HT1080 (cell line): Measurements from ENCODE around the gene EFCAB11. TPM values are rescaled to one million over a fixed set of nuclear protein-coding genes. Genes with fewer than 3 reads are reported as not detected.
"Not testable (repeated sequence)": the region's sequence is repeated elsewhere in the genome, so short reads cannot be mapped to it uniquely, and the experiment has no call there.

ENCODE experiments used
- DNase-seq: peaks from one replicate; pipeline ENCODE4 v3.0.0-alpha.2; 2015; ENCODE audit warnings: low read depth
- total RNA-seq: library from RNA; depleted of rRNA; stranded (reverse); fragments of >200 nt; shearing (Covaris generic); gene quantifications from 2 replicates; pipeline ENCODE4 v1.2.3, GENCODE V29; 2014

EFCAB11 gene
- total RNA-seq, 1 experiment from 2014 or later = 12.2 TPM

DNA sequence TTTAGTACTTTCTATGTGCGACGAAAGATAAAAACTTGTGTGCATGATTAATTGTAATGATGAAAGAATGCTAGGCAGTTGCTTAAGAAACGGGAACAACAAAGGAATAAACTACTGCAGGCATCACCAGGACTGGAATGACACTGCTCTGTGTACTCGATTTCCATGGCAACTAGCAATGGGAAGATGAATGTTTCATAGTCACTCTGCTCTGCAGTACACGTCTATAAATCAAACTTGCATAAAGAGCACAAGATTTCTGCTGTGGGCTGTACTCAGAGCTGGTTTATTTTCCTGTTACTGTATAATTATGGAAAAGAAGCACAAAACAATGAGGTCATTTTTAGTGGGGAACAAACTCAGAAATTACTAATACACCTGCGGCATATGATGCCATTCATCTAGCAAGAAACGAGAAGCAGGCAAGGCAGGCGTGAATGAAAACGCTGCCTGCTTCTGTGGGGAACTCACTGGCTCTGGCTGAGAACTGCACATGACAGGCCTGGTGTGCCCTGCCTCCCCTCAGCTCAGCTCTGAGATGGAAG lies 41.8 kb downstream of the EFCAB11 start:
- peak; percentile 83 for DNase-seq

DNA sequence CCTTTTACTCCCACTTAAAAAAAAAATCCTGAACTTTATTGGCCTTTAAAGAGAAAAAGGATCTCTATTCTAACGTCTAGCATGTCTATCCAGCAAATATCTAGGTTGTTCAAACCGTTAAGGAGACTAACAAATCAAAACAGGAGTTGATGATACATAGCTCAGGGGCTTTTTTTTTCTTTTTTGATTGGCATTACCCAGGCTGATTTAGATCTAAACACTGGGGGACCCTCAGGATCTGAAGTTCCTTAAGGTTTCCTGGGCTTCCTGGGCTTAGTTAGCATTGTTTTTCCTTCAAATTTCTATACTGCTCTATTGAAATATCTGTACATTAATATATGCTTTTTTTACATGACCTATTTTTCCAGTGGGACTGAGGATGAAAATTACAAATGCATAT lies 42.3 kb downstream of the EFCAB11 start:
- no peak for DNase-seq

DNA sequence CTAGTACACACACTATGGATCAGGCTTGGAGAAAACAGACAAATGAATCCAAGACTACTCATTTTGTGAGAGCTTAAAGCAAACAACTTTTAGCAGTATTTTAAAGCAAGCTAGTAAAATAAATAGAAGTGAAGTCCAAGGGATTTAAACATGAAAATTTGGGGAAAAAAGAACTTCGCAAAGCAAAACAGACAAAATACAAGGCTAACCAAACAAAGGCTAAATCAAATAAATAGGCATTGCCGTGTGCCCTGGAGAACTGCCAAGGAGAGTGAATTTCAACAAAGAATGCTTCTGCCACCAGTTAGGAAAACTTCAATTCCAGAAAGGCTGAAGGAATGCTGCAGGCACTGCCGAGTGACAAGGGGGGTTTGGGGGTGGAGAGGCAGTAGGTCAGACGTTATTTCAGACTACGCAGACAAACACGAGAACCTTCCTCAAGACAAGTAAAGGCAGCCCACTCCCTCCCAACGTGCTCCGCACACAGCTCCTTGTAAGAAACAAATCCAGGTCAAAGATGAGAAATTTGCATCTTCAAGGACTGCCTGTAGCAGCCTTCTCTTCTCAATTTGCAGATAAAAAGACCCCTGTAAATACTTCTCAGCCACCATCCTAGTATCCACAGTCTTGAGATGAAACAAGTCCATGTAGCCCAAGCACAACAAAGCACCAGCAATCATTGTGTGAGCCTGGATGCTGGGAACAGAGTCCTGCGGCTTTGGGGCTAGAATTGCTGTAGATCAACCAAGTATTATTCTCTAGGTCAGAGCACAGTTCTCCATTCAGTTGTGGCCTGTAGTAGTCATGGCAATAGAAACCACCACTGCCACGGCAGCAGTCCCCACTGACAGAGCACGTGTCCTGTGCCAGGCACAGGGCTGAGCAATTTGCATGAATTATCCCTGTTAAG lies 43.3 kb downstream of the EFCAB11 start:
- no peak for DNase-seq

DNA sequence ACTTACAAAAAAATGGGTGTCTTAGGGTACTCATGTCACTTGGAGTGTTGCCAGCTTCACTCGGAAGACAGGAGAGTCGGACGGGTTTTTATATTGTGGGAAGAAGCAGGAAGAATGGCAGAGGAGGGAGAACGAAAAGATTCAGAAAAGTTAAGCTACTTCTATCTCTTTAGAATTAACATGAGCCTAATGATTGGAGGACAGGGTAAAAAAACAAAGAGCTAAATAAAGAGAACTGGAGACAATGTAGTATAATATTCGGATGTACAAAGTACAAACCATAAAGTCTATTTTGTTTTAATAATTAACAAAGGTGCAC lies 43.9 kb downstream of the EFCAB11 start:
- DNase-seq = no peak

DNA sequence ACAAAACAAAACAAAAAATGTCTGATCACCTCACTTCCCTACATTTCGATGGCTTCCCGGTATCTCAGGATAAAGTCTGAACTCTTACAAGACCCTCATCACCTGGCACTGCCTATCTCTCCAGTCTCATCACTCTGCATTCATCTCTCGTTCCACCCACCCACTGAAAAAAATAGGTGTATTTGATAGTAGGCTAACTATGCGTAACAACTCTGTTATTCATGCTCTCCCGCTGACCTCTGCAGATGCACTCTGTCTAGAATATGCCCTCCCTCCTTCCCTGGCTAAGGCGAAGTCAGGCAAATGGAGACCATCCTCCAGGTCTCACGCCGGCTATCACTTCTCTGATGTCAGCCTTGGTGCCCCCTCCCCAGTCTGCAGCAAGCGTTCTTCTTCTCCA lies 44.9 kb downstream of the EFCAB11 start:
- no peak for DNase-seq

DNA sequence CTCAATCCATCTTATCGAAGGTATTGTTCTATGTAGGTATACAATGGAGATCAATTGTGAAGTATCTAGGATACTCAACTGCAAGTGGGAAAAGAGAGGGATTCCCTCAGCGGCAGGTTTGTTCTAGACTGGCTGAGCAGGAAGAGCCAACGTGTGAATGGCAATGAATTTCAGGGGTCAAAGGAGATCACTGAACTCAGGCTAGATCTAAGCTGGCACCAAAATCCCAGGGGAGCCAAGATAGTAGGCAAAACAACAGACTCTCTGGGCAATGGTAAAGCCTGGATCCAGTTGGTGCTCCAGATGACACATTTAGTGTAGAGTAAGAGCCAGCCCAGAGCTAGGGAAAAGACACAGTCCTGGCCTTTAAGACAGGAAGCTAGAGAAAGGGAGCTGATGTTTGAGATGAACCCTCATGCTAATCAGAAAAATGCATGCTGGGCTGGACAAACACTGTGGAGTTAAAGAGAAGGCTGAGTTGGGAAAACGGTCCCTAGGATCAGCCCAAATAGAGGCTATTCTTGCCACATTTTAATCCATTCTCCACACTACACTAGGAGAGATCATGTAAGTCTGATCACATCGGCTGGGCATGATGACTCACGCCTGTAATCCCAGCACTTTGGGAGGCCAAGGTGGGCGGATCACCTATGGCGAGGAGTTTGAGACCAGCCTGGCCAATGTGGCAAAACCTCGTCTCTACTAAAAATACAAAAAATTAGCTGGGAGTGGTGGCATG lies 45.6 kb downstream of the EFCAB11 start:
- peak; percentile 11 for DNase-seq

DNA sequence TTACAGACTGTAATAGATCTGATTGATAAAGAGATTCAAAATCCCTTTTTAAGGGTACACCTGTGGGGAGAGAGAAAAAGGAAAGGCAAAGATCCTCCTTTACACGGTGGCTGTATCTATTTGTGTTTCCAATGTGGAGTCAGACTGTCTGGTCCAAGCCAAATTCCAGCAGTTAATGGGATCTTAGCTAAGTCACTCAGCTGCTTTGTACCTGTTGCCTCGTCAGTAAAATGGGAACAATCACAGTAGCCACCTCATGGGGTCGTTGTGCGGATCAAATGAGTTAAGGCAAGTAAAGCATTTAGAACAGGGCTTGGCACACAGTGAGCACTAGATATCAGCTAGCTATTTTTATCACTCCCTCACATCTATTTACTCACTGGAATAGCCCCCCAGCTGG lies 46.9 kb downstream of the EFCAB11 start:
- no peak for DNase-seq

DNA sequence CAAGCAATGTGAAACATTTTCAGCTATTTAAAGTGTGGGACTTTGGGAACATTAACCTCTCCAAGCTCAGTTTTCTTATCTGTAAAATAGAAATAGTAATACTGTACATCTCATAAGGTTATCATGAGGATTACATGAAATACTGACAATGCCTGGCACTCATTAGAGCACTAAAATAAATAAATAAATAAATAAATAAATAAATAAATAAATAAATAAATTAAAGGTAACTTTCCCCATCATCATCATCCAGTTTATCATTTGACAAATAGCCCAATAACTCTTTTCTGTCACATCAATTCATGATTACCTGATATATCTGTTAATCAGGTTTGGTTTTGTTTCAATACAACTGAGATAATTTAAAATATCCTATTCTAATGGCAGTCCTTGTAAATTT lies 48.5 kb downstream of the EFCAB11 start:
- DNase-seq = no peak

DNA sequence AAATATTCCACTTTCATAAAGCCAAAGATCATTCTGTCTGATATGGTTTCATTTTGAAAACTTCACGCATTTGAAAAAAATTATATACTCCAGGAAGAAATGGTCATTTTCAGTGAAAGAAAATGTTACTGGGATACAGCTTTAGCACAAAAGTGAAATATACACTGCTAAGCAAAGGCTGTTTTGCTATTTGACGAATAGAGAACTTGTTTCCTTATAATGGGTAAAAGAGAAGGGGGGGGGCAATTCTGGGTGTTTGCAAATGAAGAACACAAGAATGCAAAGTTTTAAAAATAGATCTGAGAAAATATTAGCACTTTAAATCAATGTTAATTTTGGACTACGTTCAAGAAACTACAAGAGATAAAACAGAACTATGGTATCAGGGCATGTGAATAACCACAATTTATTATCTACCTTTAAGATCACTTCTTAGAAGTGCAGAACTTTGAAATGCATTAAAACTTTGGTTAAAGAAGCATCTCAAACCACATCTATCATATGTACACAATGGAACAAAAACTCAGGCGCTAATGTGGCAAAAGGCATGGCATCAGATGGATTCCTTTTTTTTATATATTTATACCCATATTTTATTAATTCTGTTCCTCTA lies 51.1 kb downstream of the EFCAB11 start:
- DNase-seq = no peak

DNA sequence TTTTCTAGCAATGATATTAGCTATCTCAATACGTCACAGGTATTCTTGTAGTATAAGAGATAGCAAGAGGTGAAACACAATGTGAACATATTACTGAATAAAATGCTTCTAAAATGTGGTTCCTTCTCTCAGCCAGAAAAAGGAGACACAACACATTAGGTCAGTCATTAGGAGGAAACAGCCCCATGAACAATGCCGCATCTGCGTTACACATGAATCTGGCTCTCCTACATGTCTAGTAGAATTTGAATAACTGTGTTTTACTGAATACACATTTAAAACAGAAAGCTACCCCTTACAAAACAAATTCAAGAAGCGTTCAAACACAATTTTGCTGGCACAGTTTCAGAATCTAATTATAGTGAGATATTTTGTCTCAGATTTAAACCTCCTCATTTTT lies 51.6 kb downstream of the EFCAB11 start:
- no peak for DNase-seq

DNA sequence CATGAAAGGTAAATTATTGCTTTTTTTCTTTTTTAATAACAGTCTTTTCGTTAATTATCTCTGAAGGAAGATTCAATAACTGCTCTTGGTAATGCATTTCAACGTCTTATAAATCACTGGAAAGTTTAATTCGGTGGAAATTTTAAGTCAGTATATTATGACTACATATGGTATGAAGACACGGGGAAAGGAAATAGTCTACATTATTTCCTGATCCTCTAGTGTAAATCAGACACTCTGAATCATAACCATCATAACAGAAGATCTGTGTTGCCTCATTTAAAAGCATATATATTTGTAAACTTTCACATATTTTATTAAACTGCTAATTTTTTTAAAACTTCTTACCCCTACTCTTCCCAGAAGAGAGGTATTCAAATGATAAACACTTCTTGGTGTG lies 53.7 kb downstream of the EFCAB11 start:
- no peak for DNase-seq

DNA sequence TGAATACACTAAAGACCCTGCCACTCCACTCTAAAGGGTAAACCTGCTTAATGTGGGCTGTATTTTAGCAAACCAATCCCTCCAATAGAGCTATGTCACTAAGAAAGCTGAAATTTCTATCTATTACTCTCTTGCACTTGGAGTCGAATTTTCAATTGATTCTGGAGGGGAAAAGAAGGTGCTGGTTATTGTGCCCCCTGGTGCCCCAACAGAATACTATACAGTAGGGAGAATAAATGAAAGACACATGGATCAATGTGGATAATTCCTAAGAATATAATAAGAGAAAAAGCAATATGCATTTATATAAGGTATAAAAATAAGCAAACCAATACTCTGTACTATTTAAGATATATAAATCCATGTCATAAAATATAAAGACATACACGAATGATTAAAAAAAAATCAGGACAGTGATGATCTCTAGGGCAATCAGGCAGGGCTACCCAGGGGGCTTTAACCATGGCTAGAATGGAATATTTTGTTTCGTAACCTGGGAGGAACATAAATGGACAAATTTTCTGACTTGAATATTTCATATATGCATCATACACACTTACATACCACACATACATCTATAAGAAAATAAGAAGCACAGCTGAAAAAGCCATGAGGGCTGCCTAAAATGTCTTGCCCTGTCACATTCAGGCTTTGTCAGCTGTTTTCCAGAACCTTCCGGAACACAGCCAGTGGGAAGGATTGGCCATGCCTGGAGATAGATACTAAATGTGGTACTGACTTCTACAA lies 54.4 kb downstream of the EFCAB11 start:
- DNase-seq = no peak

DNA sequence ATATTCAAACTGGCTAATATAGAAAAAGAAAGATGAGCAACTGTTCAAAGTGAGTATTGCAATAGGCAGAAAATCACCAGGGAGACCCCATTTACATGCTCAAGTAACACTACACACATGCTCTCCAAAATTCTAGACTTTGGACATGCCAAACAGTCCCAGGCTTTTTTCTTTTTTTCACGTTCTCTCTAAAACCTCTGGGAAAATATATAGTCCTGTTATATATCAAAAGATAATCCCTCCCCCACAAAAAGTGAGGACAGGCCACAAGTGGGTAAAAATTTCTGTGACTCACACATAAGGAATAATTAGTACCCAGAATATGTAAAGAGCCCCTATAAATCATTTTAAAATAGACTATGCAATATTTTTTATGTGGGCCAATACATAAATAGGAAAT lies 55.2 kb downstream of the EFCAB11 start:
- no peak for DNase-seq

DNA sequence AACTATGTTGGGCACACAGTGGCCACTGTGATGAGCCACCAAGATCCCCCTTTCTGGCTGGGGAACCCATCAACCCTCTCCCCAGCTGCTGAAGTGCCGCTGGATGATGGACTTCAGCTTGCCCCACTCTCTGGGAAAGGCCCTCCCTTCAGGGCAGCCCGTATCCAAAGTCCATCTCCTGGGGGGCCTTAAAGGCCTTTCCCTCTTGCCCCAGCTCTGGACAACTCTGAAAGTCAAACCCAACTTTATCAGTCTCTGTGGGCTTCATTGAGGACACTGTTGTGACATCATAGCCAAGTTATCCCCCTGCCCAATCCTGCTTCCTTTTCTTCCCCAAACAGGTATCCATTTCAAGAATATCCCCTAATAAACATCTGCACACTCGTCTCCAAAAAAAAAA lies 61.1 kb downstream of the EFCAB11 start:
- not testable (repeated sequence) for DNase-seq

DNA sequence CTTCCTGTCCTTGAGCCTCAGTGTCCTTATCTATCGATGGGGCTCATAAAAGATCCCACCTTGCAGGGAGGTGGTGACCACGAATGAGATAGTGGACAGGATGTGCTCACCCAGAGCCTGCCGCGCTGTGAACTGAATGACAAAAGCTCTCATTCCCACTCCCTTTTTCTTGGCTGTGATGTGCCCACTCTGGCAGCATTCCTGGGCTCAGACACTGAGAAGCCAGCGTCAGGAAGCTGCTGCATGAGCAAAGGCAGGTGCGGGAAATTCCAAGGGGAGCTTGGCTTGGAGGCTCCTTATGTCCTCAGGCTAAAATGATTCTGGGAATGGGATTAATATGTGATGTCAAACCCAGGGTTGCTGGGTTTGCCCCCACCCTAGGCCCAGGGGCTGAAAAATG lies 61.6 kb downstream of the EFCAB11 start:
- DNase-seq = no peak

DNA sequence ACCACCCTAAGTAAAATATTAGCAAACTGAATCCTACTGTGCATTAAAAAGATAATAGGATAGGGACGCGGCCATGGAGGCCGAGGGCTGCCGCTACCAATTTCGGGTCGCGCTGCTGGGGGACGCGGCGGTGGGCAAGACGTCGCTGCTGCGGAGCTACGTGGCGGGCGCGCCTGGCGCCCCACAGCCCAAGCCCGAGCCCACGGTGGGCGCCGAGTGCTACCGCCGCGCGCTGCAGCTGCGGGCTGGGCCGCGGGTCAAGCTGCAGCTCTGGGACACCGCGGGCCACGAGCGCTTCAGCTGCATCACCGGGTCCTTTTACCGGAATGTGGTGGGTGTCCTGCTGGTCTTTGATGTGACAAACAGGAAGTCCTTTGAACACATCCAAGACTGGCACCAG lies 62.8 kb downstream of the EFCAB11 start:
- not testable (repeated sequence) for DNase-seq

DNA sequence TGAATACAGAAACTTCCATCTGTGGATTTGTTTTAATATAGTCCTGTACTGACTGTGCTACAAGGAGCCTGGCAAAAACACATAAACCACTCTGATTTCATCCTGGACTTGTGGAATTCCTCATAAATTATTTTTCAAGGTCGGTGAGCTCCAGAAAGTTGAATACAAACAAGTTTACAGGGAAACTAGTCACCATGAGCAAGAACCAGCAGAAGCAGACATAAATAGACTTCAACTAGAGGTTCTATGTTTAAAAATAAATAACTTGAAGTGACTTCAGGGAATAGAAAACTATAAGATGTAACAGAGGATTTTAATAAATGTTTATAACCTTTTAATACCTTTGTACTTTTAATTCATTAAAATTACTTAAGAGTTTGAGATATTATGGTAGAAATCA lies 63.5 kb downstream of the EFCAB11 start:
- no peak for DNase-seq

DNA sequence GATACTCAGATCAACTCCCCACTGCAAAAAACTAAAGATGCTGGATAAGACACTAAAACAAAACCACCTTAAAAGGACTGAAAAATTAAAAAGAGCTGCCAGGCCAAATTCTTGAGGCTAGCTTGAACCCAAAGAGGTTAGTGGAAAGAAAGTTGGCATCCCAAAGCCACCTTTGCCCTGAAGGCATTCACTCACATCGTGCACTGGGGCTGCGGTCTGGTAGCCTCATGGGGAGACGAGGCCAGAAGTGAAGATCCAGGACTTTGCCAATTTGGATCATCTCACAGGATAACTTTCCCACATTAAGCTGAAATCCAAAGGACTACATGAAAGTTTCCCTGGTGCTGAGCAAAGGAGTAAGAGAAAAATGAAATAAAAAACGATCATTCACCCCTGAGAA lies 63.9 kb downstream of the EFCAB11 start:
- DNase-seq = no peak

DNA sequence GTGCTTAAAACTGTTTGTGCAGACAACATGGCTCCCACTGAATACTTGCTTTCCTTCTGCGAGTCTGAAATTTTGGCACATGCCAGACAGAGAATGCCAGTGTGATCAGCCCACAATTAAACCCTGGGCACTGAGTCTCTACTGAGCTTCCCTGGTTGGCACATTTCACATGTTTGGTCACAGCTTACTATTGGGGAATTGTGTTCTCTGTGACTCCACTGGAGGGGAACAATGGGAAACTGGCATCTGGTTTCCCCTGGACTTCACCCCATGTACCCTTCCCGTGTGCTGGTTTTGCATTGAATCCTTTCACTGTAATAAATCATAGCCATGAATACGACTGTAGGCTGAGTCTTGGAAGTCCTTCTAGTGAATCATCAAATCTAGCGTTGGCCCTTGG lies 64.9 kb downstream of the EFCAB11 start:
- DNase-seq = no peak

DNA sequence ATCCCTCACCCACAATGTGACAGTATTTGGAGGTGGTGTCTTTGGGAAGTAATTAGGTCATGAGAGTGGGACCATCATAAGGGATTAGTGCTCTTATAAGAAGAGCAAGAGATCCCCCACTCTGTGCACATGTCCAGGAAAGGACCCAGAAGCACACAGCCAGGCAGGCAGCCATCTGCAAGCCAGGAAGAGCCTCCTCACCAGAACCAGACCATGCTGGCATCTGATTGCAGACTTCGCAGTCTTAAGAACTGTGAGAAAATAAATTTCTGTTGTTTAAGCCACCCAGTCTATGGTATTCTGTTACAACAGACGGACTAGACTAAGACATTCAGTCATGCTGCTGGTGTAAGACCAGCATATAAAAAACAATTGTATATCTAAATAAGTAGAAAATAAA lies 69.8 kb downstream of the EFCAB11 start:
- no peak for DNase-seq

DNA sequence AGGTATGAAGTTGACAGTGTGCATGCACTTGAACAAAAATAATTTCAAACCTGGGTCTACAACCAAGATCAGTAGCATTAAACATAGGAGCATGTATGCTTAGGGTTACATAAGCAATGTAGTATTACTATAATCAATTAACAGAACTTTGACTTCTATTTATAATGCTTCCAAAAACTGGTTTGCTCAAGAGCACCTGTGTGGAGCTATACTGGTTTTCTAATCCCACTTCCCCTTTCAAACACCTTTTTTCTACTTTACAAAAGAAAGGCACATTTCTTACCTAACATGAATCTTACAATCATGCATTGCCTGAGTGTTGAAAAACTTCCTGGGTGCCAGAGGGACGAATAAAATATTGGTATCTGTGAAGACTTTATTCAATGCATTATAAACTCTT lies 72.7 kb downstream of the EFCAB11 start:
- no peak for DNase-seq
